GM19043 (cell line): ENCODE results near the gene LRP3.
"Not testable (repeated sequence)": the region's sequence is repeated elsewhere in the genome, so short reads cannot be mapped to it uniquely, and the experiment has no call there.

Experiments used
- ATAC-seq: cut with Tn5 transposase; IDR thresholded peaks from one replicate; pipeline ENCODE4 v1.9.1; 2021; ENCODE audit warnings: low read depth; ENCODE audit not compliant: unreplicated experiment

The LRP3 gene

GRCh38 chr19:33175886-33176669 lies 18.1 kb upstream of the LRP3 start:
- no peak for ATAC-seq

- peak; percentile 75 for ATAC-seq
Observed at GRCh38 chr19:33176670-33177416, 17.3 kb upstream of the LRP3 start.

- ATAC-seq: peak; percentile 14
Observed at GRCh38 chr19:33177417-33177979, 16.6 kb upstream of the LRP3 start.

GRCh38 chr19:33186431-33187182 lies 7.5 kb upstream of the LRP3 start:
- ATAC-seq: no peak

- ATAC-seq: no peak
Observed at GRCh38 chr19:33187183-33187540, 7.0 kb upstream of the LRP3 start.

- ATAC-seq: no peak
Observed at GRCh38 chr19:33189453-33189852, 4.7 kb upstream of the LRP3 start.

GRCh38 chr19:33191092-33191491 lies 3.0 kb upstream of the LRP3 start:
- ATAC-seq: not testable (repeated sequence)

GRCh38 chr19:33191501-33191900 lies 2.6 kb upstream of the LRP3 start:
- no peak for ATAC-seq

- no peak for ATAC-seq
Observed at GRCh38 chr19:33192010-33192409, 2.1 kb upstream of the LRP3 start.

GRCh38 chr19:33193269-33193864 lies 763 bp upstream of the LRP3 start:
- ATAC-seq: no peak

GRCh38 chr19:33194532-33194885 lies 379 bp downstream of the LRP3 start:
- no peak for ATAC-seq

- ATAC-seq: no peak
Observed at GRCh38 chr19:33194886-33195644, 935 bp downstream of the LRP3 start.

- no peak for ATAC-seq
Observed at GRCh38 chr19:33195645-33196347, 1.7 kb downstream of the LRP3 start.

GRCh38 chr19:33196446-33197193 lies 2.5 kb downstream of the LRP3 start:
- no peak for ATAC-seq

GRCh38 chr19:33197591-33198000 lies 3.5 kb downstream of the LRP3 start:
- ATAC-seq: no peak

GRCh38 chr19:33198169-33198568 lies 4.0 kb downstream of the LRP3 start:
- no peak for ATAC-seq

GRCh38 chr19:33199441-33200265 lies 5.5 kb downstream of the LRP3 start:
- no peak for ATAC-seq

GRCh38 chr19:33201473-33201872 lies 7.3 kb downstream of the LRP3 start:
- no peak for ATAC-seq
